Activated CD8-positive, alpha-beta memory T cell treated with anti-CD3 and anti-CD28 coated beads for 1 hour (primary cell): ENCODE measurements around the gene PEAK1.

Source experiments
- DNase-seq, 2 donors: peaks; one replicate each; pipeline ENCODE4 v3.0.0-alpha.2; 2020; ENCODE audit warnings: low read depth in 1 of 2; ENCODE audit errors: extremely low read depth in 1 of 2

The PEAK1 gene

GRCh38 chr15:77099741-77100463 lies 320.0 kb downstream of the PEAK1 start:
- DNase-seq, result no peak

- no peak for DNase-seq
Measured at GRCh38 chr15:77098572-77098971, 321.3 kb downstream of the PEAK1 start.

- DNase-seq, result no peak
Measured at GRCh38 chr15:77097921-77098320, 322.0 kb downstream of the PEAK1 start.

GRCh38 chr15:77097248-77097721 lies 322.6 kb downstream of the PEAK1 start:
- no peak for DNase-seq

- no peak for DNase-seq
Measured at GRCh38 chr15:77096541-77096940, 323.4 kb downstream of the PEAK1 start.

GRCh38 chr15:77096138-77096537 lies 323.8 kb downstream of the PEAK1 start:
- no peak for DNase-seq

GRCh38 chr15:77094397-77095030 lies 325.4 kb downstream of the PEAK1 start:
- no peak for DNase-seq

- no peak for DNase-seq
Measured at GRCh38 chr15:77093436-77093835, 326.5 kb downstream of the PEAK1 start.

- no peak for DNase-seq
Measured at GRCh38 chr15:77091097-77091496, 328.8 kb downstream of the PEAK1 start.

- no peak for DNase-seq
Measured at GRCh38 chr15:77087213-77087612, 332.7 kb downstream of the PEAK1 start.

- no peak for DNase-seq
Measured at GRCh38 chr15:77085297-77085696, 334.6 kb downstream of the PEAK1 start.

- no peak for DNase-seq
Measured at GRCh38 chr15:77084436-77084835, 335.5 kb downstream of the PEAK1 start.

GRCh38 chr15:77083381-77084160 lies 336.3 kb downstream of the PEAK1 start:
- peak in 1 of 2 donors; percentile 32 for DNase-seq

- no peak for DNase-seq
Measured at GRCh38 chr15:77081971-77082370, 337.9 kb downstream of the PEAK1 start.

GRCh38 chr15:77076323-77076915 lies 343.5 kb downstream of the PEAK1 start:
- no peak for DNase-seq

- no peak for DNase-seq
Measured at GRCh38 chr15:77075528-77075927, 344.4 kb downstream of the PEAK1 start.

- no peak for DNase-seq
Measured at GRCh38 chr15:77074350-77074749, 345.6 kb downstream of the PEAK1 start.

- DNase-seq, result no peak
Measured at GRCh38 chr15:77071305-77072223, 348.3 kb downstream of the PEAK1 start.

- peak; percentile 81 to 88 for DNase-seq
Measured at GRCh38 chr15:77070495-77071304, 349.2 kb downstream of the PEAK1 start, which contains the start of gene TSPAN3. TSPAN3 (minus strand) TSS chr15:77071109; CDS start chr15:77070954, 155 bp downstream.
